Smooth muscle cell (in vitro differentiated cells): Measurements from ENCODE around the gene ERVFRD-1. TPM values are rescaled to one million over a fixed set of nuclear protein-coding genes. Genes with fewer than 3 reads are reported as not detected.

Experiments
- DNase-seq: peaks from one replicate; lab custom pipeline; 2025; ENCODE audit not compliant: unreplicated experiment; lab: John Stamatoyannopoulos, UW
- H2AFZ ChIP-seq: fragments of 200-600 bp; sonication (generic); 2 replicates; pipeline ENCODE4 v1.6.0; 2016; ENCODE audit warnings: antibody characterized with exemption, low read depth, mild to moderate bottlenecking
- H3F3A ChIP-seq: fragments of 200-600 bp; sonication (generic); 2 replicates; pipeline ENCODE4 v1.6.0; 2017; ENCODE audit warnings: antibody characterized with exemption, low read depth
- H3K27ac ChIP-seq: fragments of 200-600 bp; sonication (generic); 2 replicates; pipeline ENCODE4 v1.5.1; 2016; ENCODE audit warnings: low read depth, mild to moderate bottlenecking
- H3K27me3 ChIP-seq: fragments of 200-600 bp; sonication (generic); 2 replicates; pipeline ENCODE4 v1.6.1; 2016; ENCODE audit warnings: low read depth, mild to moderate bottlenecking
- H3K36me3 ChIP-seq: fragments of 200-600 bp; sonication (generic); 2 replicates; pipeline ENCODE4 v1.5.1; 2016; ENCODE audit warnings: low read depth
- H3K4me1 ChIP-seq: fragments of 200-600 bp; sonication (generic); 2 replicates; pipeline ENCODE4 v1.5.1; 2016; ENCODE audit warnings: low read depth
- H3K4me2 ChIP-seq: fragments of 200-600 bp; sonication (generic); 2 replicates; pipeline ENCODE4 v1.6.0; 2016; ENCODE audit warnings: mild to moderate bottlenecking
- H3K4me3 ChIP-seq: fragments of 200-600 bp; sonication (generic); 2 replicates; pipeline ENCODE4 v1.5.1; 2016; ENCODE audit warnings: mild to moderate bottlenecking
- H3K79me2 ChIP-seq: fragments of 200-600 bp; sonication (generic); 2 replicates; pipeline ENCODE4 v1.6.0; 2016; ENCODE audit warnings: low read depth, mild to moderate bottlenecking
- H3K9ac ChIP-seq: fragments of 200-600 bp; sonication (generic); 2 replicates; pipeline ENCODE4 v1.6.0; 2016; ENCODE audit warnings: low read depth
- H3K9me3 ChIP-seq: fragments of 200-600 bp; sonication (generic); replicated peaks from 2 replicates; pipeline ENCODE4 v1.5.1; 2016; ENCODE audit warnings: low read depth
- H4K20me1 ChIP-seq: fragments of 200-600 bp; sonication (generic); 2 replicates; pipeline ENCODE4 v1.6.0; 2016; ENCODE audit warnings: low read depth
- WGBS: methylation state at CpG from one replicate; pipeline ENCODE4 v1.1.7; 2016; ENCODE audit warnings: low lambda C conversion rate; 5-methylcytosine and 5-hydroxymethylcytosine counted together
- polyA plus RNA-seq: library from polyadenylated mRNA; unstranded; fragments of >200 nt; fragmentation: Nextera tagmentation; extraction: Ambion mirVana; gene quantifications from 2 replicates; pipeline ENCODE4 v1.2.1, GENCODE V29; 2016
- total RNA-seq: library from RNA; depleted of rRNA; stranded (reverse); fragments of >200 nt; gene quantifications from 2 replicates; pipeline ENCODE4 v1.2.3, GENCODE V29; 2014
- TF ChIP-seq, protein P1 (sequence below): fragments of 200-600 bp; sonication (generic); IDR thresholded peaks from 2 replicates; pipeline ENCODE4 v1.5.1; 2017; ENCODE audit warnings: borderline replicate concordance, mild to moderate bottlenecking, antibody characterized with exemption; ENCODE audit not compliant: insufficient read depth, poor library complexity, severe bottlenecking

ERVFRD-1 gene
- total and polyA plus RNA-seq, 2 experiments from 2014 or later = 0.09 TPM; not detected in 1

DNA sequence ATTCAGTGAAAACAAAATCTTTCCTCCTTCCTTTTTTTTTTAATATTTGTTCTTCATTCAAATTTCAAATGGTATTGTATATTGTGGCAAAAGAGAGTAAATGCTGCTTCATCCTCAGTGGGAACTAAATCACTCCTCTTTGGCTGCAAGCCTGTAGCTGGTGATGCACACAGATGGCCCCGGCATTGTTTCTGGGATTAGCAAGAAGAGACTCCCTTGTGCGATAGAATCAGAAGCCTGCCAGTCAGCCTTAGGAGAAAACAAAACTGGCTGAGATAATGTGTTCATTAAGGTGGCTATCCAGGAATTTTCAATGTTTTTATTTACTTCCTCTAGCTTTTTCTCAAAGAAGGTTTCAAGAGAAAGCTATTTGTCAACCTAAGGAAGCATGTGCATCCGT lies 46.7 kb downstream of the ERVFRD-1 start:
- Histone ChIP-seq H3F3A (no peaks in the 10 kb centered on the region), H3K4me1 (peaks cover 19% of the 10 kb centered on the region), H4K20me1 (no peaks in the 10 kb centered on the region), H3K9me3 (no peaks in the 10 kb centered on the region), H3K27ac (no peak overlapping the region), H2AFZ (no peak overlapping the region), H3K4me2 (no peak overlapping the region), H3K79me2 (no peaks in the 10 kb centered on the region), H3K9ac (no peak overlapping the region), H3K36me3 (no peaks in the 10 kb centered on the region), H3K27me3 (no peaks in the 10 kb centered on the region), H3K4me3 (no peak overlapping the region)
- WGBS = 77% methylated on average over 3 of the region's 3 CpGs
- TF ChIP-seq, protein P1, sequence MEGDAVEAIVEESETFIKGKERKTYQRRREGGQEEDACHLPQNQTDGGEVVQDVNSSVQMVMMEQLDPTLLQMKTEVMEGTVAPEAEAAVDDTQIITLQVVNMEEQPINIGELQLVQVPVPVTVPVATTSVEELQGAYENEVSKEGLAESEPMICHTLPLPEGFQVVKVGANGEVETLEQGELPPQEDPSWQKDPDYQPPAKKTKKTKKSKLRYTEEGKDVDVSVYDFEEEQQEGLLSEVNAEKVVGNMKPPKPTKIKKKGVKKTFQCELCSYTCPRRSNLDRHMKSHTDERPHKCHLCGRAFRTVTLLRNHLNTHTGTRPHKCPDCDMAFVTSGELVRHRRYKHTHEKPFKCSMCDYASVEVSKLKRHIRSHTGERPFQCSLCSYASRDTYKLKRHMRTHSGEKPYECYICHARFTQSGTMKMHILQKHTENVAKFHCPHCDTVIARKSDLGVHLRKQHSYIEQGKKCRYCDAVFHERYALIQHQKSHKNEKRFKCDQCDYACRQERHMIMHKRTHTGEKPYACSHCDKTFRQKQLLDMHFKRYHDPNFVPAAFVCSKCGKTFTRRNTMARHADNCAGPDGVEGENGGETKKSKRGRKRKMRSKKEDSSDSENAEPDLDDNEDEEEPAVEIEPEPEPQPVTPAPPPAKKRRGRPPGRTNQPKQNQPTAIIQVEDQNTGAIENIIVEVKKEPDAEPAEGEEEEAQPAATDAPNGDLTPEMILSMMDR = no peak
- DNase-seq = no peak

DNA sequence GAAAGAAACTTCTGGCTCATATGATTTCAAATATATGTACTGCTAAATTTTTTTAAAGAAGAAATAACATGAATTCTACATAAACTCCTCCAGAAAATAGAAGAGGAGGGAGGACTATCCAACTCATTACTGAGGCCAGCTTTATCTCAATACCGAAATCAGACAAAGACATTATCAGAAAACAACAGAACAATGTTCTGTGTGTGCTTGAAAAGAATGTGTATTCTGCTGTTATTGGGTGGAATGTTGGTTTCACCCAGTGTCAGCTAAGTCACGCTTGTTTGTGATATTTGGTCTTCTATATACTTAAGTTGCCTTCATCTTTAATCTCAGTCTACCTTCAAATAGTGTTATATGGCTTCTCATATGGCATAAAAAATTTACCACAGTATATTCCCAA lies 48.8 kb downstream of the ERVFRD-1 start:
- Histone ChIP-seq H2AFZ (no peak overlapping the region), H3K27me3 (no peaks in the 10 kb centered on the region), H3K79me2 (no peaks in the 10 kb centered on the region), H3K36me3 (no peaks in the 10 kb centered on the region), H4K20me1 (no peaks in the 10 kb centered on the region), H3F3A (no peaks in the 10 kb centered on the region), H3K9ac (no peak overlapping the region), H3K9me3 (no peaks in the 10 kb centered on the region), H3K27ac (no peak overlapping the region), H3K4me2 (no peak overlapping the region), H3K4me1 (peaks cover 19% of the 10 kb centered on the region), H3K4me3 (no peak overlapping the region)
- 91% methylated on average over 2 of the region's 2 CpGs for WGBS
- TF ChIP-seq, protein P1 = no peak
- DNase-seq = no peak

DNA sequence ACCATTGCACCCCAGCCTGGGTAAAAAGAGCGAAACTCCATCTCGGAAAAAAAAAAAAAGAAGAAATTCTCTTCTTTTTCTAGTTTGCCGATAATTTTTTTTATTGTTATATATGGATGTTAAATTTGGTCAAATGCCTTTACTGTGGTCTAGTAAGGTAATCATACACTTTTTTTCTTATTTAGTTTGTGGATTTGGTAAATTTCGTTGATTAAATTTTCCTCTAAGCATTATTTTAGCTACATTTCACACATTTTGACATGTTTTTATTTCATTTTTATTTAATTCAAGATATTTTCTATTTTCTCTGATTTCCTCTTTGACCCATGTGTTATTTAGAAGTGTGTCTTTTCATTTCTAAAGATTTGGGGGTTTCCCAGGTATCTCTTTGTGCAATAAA lies 49.4 kb downstream of the ERVFRD-1 start:
- TF ChIP-seq, protein P1 = no peak
- no peak overlapping the region for H3K27ac ChIP-seq
- no peaks in the 10 kb centered on the region for H3K27me3 ChIP-seq
- H3K4me3 ChIP-seq = no peak overlapping the region
- no peaks in the 10 kb centered on the region for H3F3A ChIP-seq
- no peak overlapping the region for H2AFZ ChIP-seq
- 92% methylated on average over 4 of the region's 4 CpGs for WGBS
- no peaks in the 10 kb centered on the region for H3K79me2 ChIP-seq
- no peak for DNase-seq
- H3K9me3 ChIP-seq = no peaks in the 10 kb centered on the region
- H3K36me3 ChIP-seq = no peaks in the 10 kb centered on the region
- no peak overlapping the region for H3K9ac ChIP-seq
- H3K4me1 ChIP-seq = peaks cover 19% of the 10 kb centered on the region
- no peaks in the 10 kb centered on the region for H4K20me1 ChIP-seq
- no peak overlapping the region for H3K4me2 ChIP-seq

DNA sequence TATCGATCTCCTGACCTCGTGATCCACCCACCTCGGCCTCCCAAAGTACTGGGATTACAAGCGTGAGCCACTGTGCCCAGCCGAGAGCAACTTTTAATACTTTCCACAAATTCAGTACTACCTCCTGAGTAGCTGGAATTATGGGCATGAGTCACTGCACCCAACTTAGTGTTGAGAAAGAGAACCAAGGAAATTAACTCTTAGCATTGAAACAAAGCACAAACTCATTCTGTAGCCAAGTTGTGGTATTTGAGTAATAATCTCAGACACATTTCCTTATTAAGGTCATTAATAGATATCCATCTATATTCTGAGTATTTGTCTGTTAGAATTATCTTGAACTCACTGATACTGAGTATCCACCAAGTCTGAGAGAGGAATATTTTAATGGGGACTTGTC lies 53.1 kb downstream of the ERVFRD-1 start:
- Histone ChIP-seq H3K27ac (no peak overlapping the region), H3K9ac (no peak overlapping the region), H2AFZ (no peak overlapping the region), H3K4me1 (no peaks in the 10 kb centered on the region), H3K9me3 (no peaks in the 10 kb centered on the region), H3K27me3 (no peaks in the 10 kb centered on the region), H4K20me1 (no peaks in the 10 kb centered on the region), H3K36me3 (no peaks in the 10 kb centered on the region), H3F3A (no peaks in the 10 kb centered on the region), H3K4me3 (no peak overlapping the region), H3K79me2 (no peaks in the 10 kb centered on the region), H3K4me2 (no peak overlapping the region)
- TF ChIP-seq, protein P1 = no peak
- 73% methylated on average over 5 of the region's 5 CpGs for WGBS
- no peak for DNase-seq
